CD4-positive, alpha-beta T cell (primary cell): ENCODE measurements around the gene TTC28. TPM values are rescaled to one million over a fixed set of nuclear protein-coding genes. Genes with fewer than 3 reads are reported as not detected.

ENCODE experiments used
- ATAC-seq: fragments of 200-7000 bp; cut with Tn5 transposase; one replicate; pipeline ENCODE4 v1.10.0; 2022; ENCODE audit warnings: mild to moderate bottlenecking; ENCODE audit not compliant: poor library complexity
- CTCF ChIA-PET: fragments of 350-600 bp; sonication (Branson Sonifier 250); formaldehyde crosslinking; loops from one replicate; lab custom pipeline; 2021; ENCODE audit warnings: antibody characterized with exemption, inconsistent platforms; lab: Charles Lee
- POLR2A ChIA-PET: fragments of 350-600 bp; sonication (Branson Sonifier 250); formaldehyde crosslinking; loops from one replicate; lab custom pipeline; 2021; ENCODE audit warnings: antibody characterized with exemption, inconsistent platforms; lab: Charles Lee
- DNase-seq, 14 experiments: peaks; one replicate each; pipeline ENCODE4 v3.0.0-alpha.2; 2013 to 2020; ENCODE audit warnings: mixed read lengths in 2 of 14
- H3K27ac ChIP-seq, 2 donors: one replicate each; pipeline versions ENCODE4 v1.5.1 to v1.7.0; 2013; ENCODE audit warnings: low read length in 2 of 2, low read depth in 1 of 2, mild to moderate bottlenecking in 1 of 2
- H3K27me3 ChIP-seq, 2 experiments: 1 replicate in 1 of 2; 2 replicates in 1 of 2; pipeline versions ENCODE4 v1.6.1 to v1.7.0; 2013; ENCODE audit warnings: low read length in 2 of 2, control low read depth in 1 of 2, mild to moderate bottlenecking in 1 of 2, moderate library complexity in 1 of 2; ENCODE audit not compliant: insufficient read depth in 2 of 2, control insufficient read depth in 1 of 2
- H3K36me3 ChIP-seq: one replicate; pipeline ENCODE4 v1.6.1; 2013; ENCODE audit warnings: low read length, control low read depth; ENCODE audit not compliant: insufficient read depth
- H3K4me1 ChIP-seq: one replicate; pipeline ENCODE4 v1.6.1; 2013; ENCODE audit warnings: low read length, control low read depth; ENCODE audit not compliant: insufficient read depth
- H3K4me3 ChIP-seq: one replicate; pipeline ENCODE4 v1.5.1; 2013; ENCODE audit warnings: mild to moderate bottlenecking, low read length, moderate library complexity
- H3K9me3 ChIP-seq, 2 experiments: 1 replicate in 1 of 2; 2 replicates in 1 of 2; pipeline versions ENCODE4 v1.6.1 to v1.7.0; 2013; ENCODE audit warnings: low read length in 2 of 2, mild to moderate bottlenecking in 2 of 2, control low read depth in 1 of 2, moderate library complexity in 1 of 2; ENCODE audit not compliant: control insufficient read depth in 1 of 2, insufficient read depth in 1 of 2
- H3K27ac Mint-ChIP-seq: one replicate; pipeline ENCODE4 v1.8.0; 2020; ENCODE audit warnings: mixed read lengths
- H3K27me3 Mint-ChIP-seq: one replicate; pipeline ENCODE4 v1.8.0; 2021; ENCODE audit warnings: mixed read lengths
- H3K36me3 Mint-ChIP-seq: one replicate; pipeline ENCODE4 v1.8.0; 2021; ENCODE audit warnings: low read depth, mixed read lengths
- H3K4me1 Mint-ChIP-seq: one replicate; pipeline ENCODE4 v1.8.0; 2021; ENCODE audit warnings: low read depth, mixed read lengths
- H3K4me3 Mint-ChIP-seq: one replicate; pipeline ENCODE4 v1.8.0; 2020; ENCODE audit warnings: mild to moderate bottlenecking, mixed read lengths
- H3K9me3 Mint-ChIP-seq: one replicate; pipeline ENCODE4 v1.8.0; 2020; ENCODE audit warnings: mixed read lengths
- CTCF ChIP-seq: fragments of 200-600 bp; IDR thresholded peaks from one replicate; pipeline ENCODE4 v1.8.0; 2022; ENCODE audit warnings: antibody characterized with exemption, mild to moderate bottlenecking
- intact Hi-C, 2 experiments: fragments of 100-400 bp; cut with DNase I in 1 of 2; cut with micrococcal nuclease in 1 of 2; formaldehyde crosslinking; loops; one replicate each; pipeline versions ENCODE4 v1.15.1 to v1.9.0; 2023 to 2025; cut with DNase I, micrococcal nuclease
- total RNA-seq, 174 experiments: library from RNA in 2 of 174; stranded (reverse) in 2 of 174; gene quantifications; one replicate each; pipeline ENCODE4 v1.2.3 and lab custom pipeline; 2021 to 2026

The TTC28 gene
- total RNA-seq, 2 experiments from 2014 or later, result 4.6 to 5.7 TPM

- DNase-seq (peak in 9 of 14 experiments; percentile 8 to 53 (median 36)), ATAC-seq (peak; percentile 58)
- Mint-ChIP-seq H3K27ac (peak overlapping the region; percentile 58), H3K9me3 (no peaks in the 10 kb centered on the region), H3K36me3 (no peaks in the 10 kb centered on the region), H3K4me1 (peaks cover 24% of the 10 kb centered on the region), H3K27me3 (peaks cover 4% of the 10 kb centered on the region), H3K4me3 (peak overlapping the region; percentile 95)
- Histone ChIP-seq H3K9me3 (no peaks in the 10 kb centered on the region), H3K36me3 (no peaks in the 10 kb centered on the region), H3K27ac (no peak overlapping the region), H3K27me3 (peaks cover 13 to 23% of the 10 kb centered on the region in 2 experiments), H3K4me1 (peaks cover 18% of the 10 kb centered on the region), H3K4me3 (peak overlapping the region; percentile 61)
- intact Hi-C loops, result loop anchor here (2.0 to 10.0 kb wide), 5 partner anchors 369 to 559 kb away; no protein-coding TSS in a partner anchor
- ChIA-PET POLR2A (interaction anchor here (0.9 to 1.6 kb wide), 2 partner anchors 388 to 524 kb away, joined by 4 to 7 read pairs; partner anchors contain the start of gene PITPNB), CTCF (no interaction called here)
- no peak for TF ChIP-seq CTCF
Measured at GRCh38 chr22:28443526-28443876, 236.1 kb downstream of the TTC28 start.

- no peak overlapping the region for H3K27ac ChIP-seq
- Mint-ChIP-seq H3K4me1 (peaks cover 24% of the 10 kb centered on the region), H3K27ac (peak overlapping the region; percentile 70), H3K36me3 (no peaks in the 10 kb centered on the region), H3K27me3 (peaks cover 4% of the 10 kb centered on the region), H3K9me3 (no peaks in the 10 kb centered on the region), H3K4me3 (peak overlapping the region; percentile 95)
- POLR2A ChIA-PET, result interaction anchor here (0.9 to 1.6 kb wide), 2 partner anchors 387 to 524 kb away, joined by 4 to 7 read pairs; partner anchors contain the start of gene PITPNB
- peaks cover 18% of the 10 kb centered on the region for H3K4me1 ChIP-seq
- no peak for TF ChIP-seq CTCF
- no peaks in the 10 kb centered on the region for H3K9me3 ChIP-seq
- ATAC-seq (peak; percentile 43), DNase-seq (peak in 6 of 14 experiments; percentile 0 to 38 (median 16))
- intact Hi-C loops, result loop anchor here (1.0 to 10.0 kb wide), 6 partner anchors 369 to 558 kb away; no protein-coding TSS in a partner anchor
- no peaks in the 10 kb centered on the region for H3K36me3 ChIP-seq
- H3K4me3 ChIP-seq, result peak overlapping the region; percentile 61
- CTCF ChIA-PET, result interaction anchor here (0.6 kb wide), 1 partner anchor 291 kb away, joined by 4 read pairs; no protein-coding TSS in a partner anchor
- peaks cover 13 to 22% of the 10 kb centered on the region in 2 experiments for H3K27me3 ChIP-seq
Measured at GRCh38 chr22:28442711-28443525, 236.7 kb downstream of the TTC28 start.

GRCh38 chr22:28442264-28442710, 237.4 kb downstream of the TTC28 start:
- TF ChIP-seq CTCF, result peak; percentile 75

More at GRCh38 chr22:28442264-28442710, 237.4 kb downstream of the TTC28 start:
- no peaks in the 10 kb centered on the region for H3K36me3 Mint-ChIP-seq
- peak; percentile 36 to 80 (median 57) for DNase-seq
- ChIA-PET CTCF (interaction anchor here (0.6 kb wide), 2 partner anchors 280 to 291 kb away, joined by 4 read pairs; no protein-coding TSS in a partner anchor), POLR2A (interaction anchor here (0.6 to 1.6 kb wide), 2 partner anchors 267 to 523 kb away, joined by 3 to 7 read pairs; partner anchors contain the start of gene PITPNB)
- intact Hi-C loops, result loop anchor here (1.0 to 10.0 kb wide), 6 partner anchors 370 to 557 kb away; no protein-coding TSS in a partner anchor
- Histone ChIP-seq H3K27ac (no peak overlapping the region), H3K4me1 (peaks cover 18% of the 10 kb centered on the region), H3K4me3 (peak overlapping the region; percentile 61), H3K36me3 (no peaks in the 10 kb centered on the region), H3K9me3 (no peaks in the 10 kb centered on the region), H3K27me3 (peaks cover 13 to 22% of the 10 kb centered on the region in 2 experiments)
- H3K27me3 Mint-ChIP-seq, result peaks cover 4% of the 10 kb centered on the region
- H3K4me3 Mint-ChIP-seq, result peak overlapping the region; percentile 95
- H3K9me3 Mint-ChIP-seq, result no peaks in the 10 kb centered on the region
- H3K4me1 Mint-ChIP-seq, result peaks cover 24% of the 10 kb centered on the region
- ATAC-seq, result peak; percentile 88
- peak overlapping the region; percentile 70 for H3K27ac Mint-ChIP-seq
